Smooth muscle cell (in vitro differentiated cells): Measurements from ENCODE around the gene BRINP1. TPM values are rescaled to one million over a fixed set of nuclear protein-coding genes. Genes with fewer than 3 reads are reported as not detected.

Experiments used
- DNase-seq: peaks from one replicate; lab custom pipeline; 2025; ENCODE audit not compliant: unreplicated experiment; lab: John Stamatoyannopoulos, UW
- H2AFZ ChIP-seq: fragments of 200-600 bp; sonication (generic); 2 replicates; pipeline ENCODE4 v1.6.0; 2016; ENCODE audit warnings: antibody characterized with exemption, low read depth, mild to moderate bottlenecking
- H3F3A ChIP-seq: fragments of 200-600 bp; sonication (generic); 2 replicates; pipeline ENCODE4 v1.6.0; 2017; ENCODE audit warnings: antibody characterized with exemption, low read depth
- H3K27ac ChIP-seq: fragments of 200-600 bp; sonication (generic); 2 replicates; pipeline ENCODE4 v1.5.1; 2016; ENCODE audit warnings: low read depth, mild to moderate bottlenecking
- H3K27me3 ChIP-seq: fragments of 200-600 bp; sonication (generic); 2 replicates; pipeline ENCODE4 v1.6.1; 2016; ENCODE audit warnings: low read depth, mild to moderate bottlenecking
- H3K36me3 ChIP-seq: fragments of 200-600 bp; sonication (generic); 2 replicates; pipeline ENCODE4 v1.5.1; 2016; ENCODE audit warnings: low read depth
- H3K4me1 ChIP-seq: fragments of 200-600 bp; sonication (generic); 2 replicates; pipeline ENCODE4 v1.5.1; 2016; ENCODE audit warnings: low read depth
- H3K4me2 ChIP-seq: fragments of 200-600 bp; sonication (generic); 2 replicates; pipeline ENCODE4 v1.6.0; 2016; ENCODE audit warnings: mild to moderate bottlenecking
- H3K4me3 ChIP-seq: fragments of 200-600 bp; sonication (generic); 2 replicates; pipeline ENCODE4 v1.5.1; 2016; ENCODE audit warnings: mild to moderate bottlenecking
- H3K79me2 ChIP-seq: fragments of 200-600 bp; sonication (generic); 2 replicates; pipeline ENCODE4 v1.6.0; 2016; ENCODE audit warnings: low read depth, mild to moderate bottlenecking
- H3K9ac ChIP-seq: fragments of 200-600 bp; sonication (generic); 2 replicates; pipeline ENCODE4 v1.6.0; 2016; ENCODE audit warnings: low read depth
- H3K9me3 ChIP-seq: fragments of 200-600 bp; sonication (generic); replicated peaks from 2 replicates; pipeline ENCODE4 v1.5.1; 2016; ENCODE audit warnings: low read depth
- H4K20me1 ChIP-seq: fragments of 200-600 bp; sonication (generic); 2 replicates; pipeline ENCODE4 v1.6.0; 2016; ENCODE audit warnings: low read depth
- WGBS: methylation state at CpG from one replicate; pipeline ENCODE4 v1.1.7; 2016; ENCODE audit warnings: low lambda C conversion rate; 5-methylcytosine and 5-hydroxymethylcytosine counted together
- polyA plus RNA-seq: library from polyadenylated mRNA; unstranded; fragments of >200 nt; fragmentation: Nextera tagmentation; extraction: Ambion mirVana; gene quantifications from 2 replicates; pipeline ENCODE4 v1.2.1, GENCODE V29; 2016
- total RNA-seq: library from RNA; depleted of rRNA; stranded (reverse); fragments of >200 nt; gene quantifications from 2 replicates; pipeline ENCODE4 v1.2.3, GENCODE V29; 2014
- TF ChIP-seq, protein P1 (sequence below): fragments of 200-600 bp; sonication (generic); IDR thresholded peaks from 2 replicates; pipeline ENCODE4 v1.5.1; 2017; ENCODE audit warnings: borderline replicate concordance, mild to moderate bottlenecking, antibody characterized with exemption; ENCODE audit not compliant: insufficient read depth, poor library complexity, severe bottlenecking

BRINP1 gene
- total and polyA plus RNA-seq, 2 experiments from 2014 or later: 0.19 to 0.45 TPM

DNA sequence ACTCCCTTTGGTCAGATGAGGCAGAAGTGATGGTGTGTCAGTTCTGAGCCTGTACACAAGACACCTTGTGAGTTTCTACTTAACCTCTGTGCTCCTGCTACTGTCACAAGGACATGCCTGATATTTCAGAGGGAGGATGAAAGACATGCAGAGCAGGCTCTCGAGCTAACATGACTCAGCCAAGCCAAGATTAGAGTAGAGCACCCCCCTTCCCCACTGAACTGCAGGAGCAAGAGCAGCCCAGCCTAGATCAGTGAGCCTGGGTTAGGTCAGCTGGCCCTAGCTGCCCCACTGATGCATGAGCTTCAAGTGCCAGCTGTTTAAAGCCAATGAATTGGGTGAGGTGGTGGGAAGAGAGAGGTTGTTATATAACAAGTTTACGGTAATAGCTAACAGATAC, 36.7 kb downstream of the BRINP1 start:
- H3K9me3 ChIP-seq: peaks cover 11% of the 10 kb centered on the region
- 52% methylated on average over 2 of the region's 2 CpGs for WGBS
- H3K79me2 ChIP-seq: no peaks in the 10 kb centered on the region
- H3K27ac ChIP-seq: no peak overlapping the region
- H3K9ac ChIP-seq: no peak overlapping the region
- TF ChIP-seq, protein P1, sequence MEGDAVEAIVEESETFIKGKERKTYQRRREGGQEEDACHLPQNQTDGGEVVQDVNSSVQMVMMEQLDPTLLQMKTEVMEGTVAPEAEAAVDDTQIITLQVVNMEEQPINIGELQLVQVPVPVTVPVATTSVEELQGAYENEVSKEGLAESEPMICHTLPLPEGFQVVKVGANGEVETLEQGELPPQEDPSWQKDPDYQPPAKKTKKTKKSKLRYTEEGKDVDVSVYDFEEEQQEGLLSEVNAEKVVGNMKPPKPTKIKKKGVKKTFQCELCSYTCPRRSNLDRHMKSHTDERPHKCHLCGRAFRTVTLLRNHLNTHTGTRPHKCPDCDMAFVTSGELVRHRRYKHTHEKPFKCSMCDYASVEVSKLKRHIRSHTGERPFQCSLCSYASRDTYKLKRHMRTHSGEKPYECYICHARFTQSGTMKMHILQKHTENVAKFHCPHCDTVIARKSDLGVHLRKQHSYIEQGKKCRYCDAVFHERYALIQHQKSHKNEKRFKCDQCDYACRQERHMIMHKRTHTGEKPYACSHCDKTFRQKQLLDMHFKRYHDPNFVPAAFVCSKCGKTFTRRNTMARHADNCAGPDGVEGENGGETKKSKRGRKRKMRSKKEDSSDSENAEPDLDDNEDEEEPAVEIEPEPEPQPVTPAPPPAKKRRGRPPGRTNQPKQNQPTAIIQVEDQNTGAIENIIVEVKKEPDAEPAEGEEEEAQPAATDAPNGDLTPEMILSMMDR: no peak
- H4K20me1 ChIP-seq: no peaks in the 10 kb centered on the region
- H3K36me3 ChIP-seq: no peaks in the 10 kb centered on the region
- H2AFZ ChIP-seq: no peak overlapping the region
- H3K27me3 ChIP-seq: no peaks in the 10 kb centered on the region
- no peak for DNase-seq
- peaks cover 12% of the 10 kb centered on the region for H3K4me1 ChIP-seq
- no peak overlapping the region for H3K4me2 ChIP-seq
- H3F3A ChIP-seq: no peaks in the 10 kb centered on the region
- H3K4me3 ChIP-seq: no peak overlapping the region

DNA sequence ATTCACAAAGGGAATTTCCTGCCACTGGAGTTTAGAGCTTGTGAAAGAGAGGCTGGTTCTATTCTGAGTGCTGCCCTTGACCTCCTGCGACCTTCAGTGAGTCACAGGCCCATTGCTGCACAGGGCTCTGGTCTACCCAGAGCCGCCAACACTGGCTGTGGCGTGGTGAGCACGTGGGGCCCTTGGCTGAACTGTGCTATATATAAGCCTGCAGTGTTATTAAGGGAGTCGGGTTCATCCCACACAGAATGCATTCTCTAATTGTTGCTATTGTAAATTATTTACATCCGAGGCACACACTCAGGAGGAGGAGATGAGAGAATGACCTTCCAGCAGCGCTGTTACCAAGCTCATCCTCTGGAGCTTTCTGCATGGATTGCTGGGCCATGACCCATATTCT, 47.1 kb downstream of the BRINP1 start:
- Histone ChIP-seq H4K20me1 (no peaks in the 10 kb centered on the region), H3K79me2 (no peaks in the 10 kb centered on the region), H3K36me3 (no peaks in the 10 kb centered on the region), H3K27me3 (no peaks in the 10 kb centered on the region), H3K9me3 (no peaks in the 10 kb centered on the region), H3K4me2 (no peak overlapping the region), H3K4me3 (no peak overlapping the region), H2AFZ (no peak overlapping the region), H3K4me1 (no peaks in the 10 kb centered on the region), H3K9ac (no peak overlapping the region), H3F3A (no peaks in the 10 kb centered on the region), H3K27ac (no peak overlapping the region)
- 44% methylated on average over 7 of the region's 7 CpGs for WGBS
- TF ChIP-seq, protein P1: no peak
- DNase-seq: no peak

DNA sequence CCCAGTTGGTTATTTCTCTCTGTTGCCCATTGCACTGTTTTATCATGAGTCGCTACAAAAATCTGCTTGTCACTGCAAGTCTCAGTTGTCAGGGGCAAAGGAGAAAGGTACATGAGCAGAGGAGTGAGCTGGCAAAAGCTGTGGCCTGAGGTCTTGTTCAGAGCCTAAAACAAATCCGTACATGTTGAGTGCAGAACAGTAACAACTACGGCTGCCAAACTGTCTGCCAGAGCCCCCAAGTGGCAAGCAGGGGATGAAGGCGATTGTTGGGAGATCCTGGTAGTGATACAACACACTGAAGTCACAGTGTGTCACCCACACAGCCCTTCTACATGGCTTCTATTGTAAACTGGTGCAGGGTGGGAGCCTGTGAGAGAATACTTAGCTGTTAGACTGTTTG, 50.9 kb downstream of the BRINP1 start:
- Histone ChIP-seq H3K9ac (no peak overlapping the region), H3K4me1 (no peaks in the 10 kb centered on the region), H3K4me3 (no peak overlapping the region), H4K20me1 (no peaks in the 10 kb centered on the region), H3K27ac (no peak overlapping the region), H2AFZ (no peak overlapping the region), H3K27me3 (no peaks in the 10 kb centered on the region), H3K4me2 (peak overlapping the region; percentile 13), H3K36me3 (no peaks in the 10 kb centered on the region), H3K9me3 (no peaks in the 10 kb centered on the region), H3K79me2 (no peaks in the 10 kb centered on the region), H3F3A (no peaks in the 10 kb centered on the region)
- DNase-seq: no peak
- TF ChIP-seq, protein P1: no peak
- 56% methylated on average over 4 of the region's 4 CpGs for WGBS

DNA sequence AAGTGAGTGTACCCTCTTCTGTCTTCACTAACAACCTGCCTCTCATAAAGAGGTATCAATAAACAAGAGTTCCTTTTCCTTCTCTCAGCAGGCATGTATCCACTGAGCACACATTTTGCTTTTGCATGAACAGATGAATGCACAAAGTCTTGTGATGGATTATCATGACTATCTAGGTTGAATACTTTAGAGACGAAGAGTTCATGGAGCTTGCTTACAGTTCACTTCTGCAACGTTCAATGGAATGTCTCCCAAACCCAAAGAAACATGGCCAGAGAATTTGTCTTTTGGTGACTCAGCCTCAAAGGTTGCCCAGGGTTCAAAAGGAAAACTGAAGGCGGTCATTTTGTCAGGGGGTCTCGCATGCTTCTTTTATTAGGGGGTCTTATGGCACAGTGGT, 55.4 kb downstream of the BRINP1 start:
- DNase-seq: no peak
- Histone ChIP-seq H3K4me2 (no peak overlapping the region), H3K9ac (no peak overlapping the region), H3K27ac (no peak overlapping the region), H3K36me3 (no peaks in the 10 kb centered on the region), H4K20me1 (no peaks in the 10 kb centered on the region), H3K79me2 (no peaks in the 10 kb centered on the region), H3K4me1 (no peaks in the 10 kb centered on the region), H3K9me3 (no peaks in the 10 kb centered on the region), H3K27me3 (no peaks in the 10 kb centered on the region), H3F3A (no peaks in the 10 kb centered on the region), H2AFZ (no peak overlapping the region), H3K4me3 (no peak overlapping the region)
- TF ChIP-seq, protein P1: no peak
- 89% methylated on average over 4 of the region's 4 CpGs for WGBS
